Fibroblast of skin of left biceps (primary cell): Measurements from ENCODE around the gene DIS3L2.
"Not testable (repeated sequence)": the region's sequence is repeated elsewhere in the genome, so short reads cannot be mapped to it uniquely, and the experiment has no call there.

Experiments used
- DNase-seq, 2 experiments: peaks; one replicate each; pipeline ENCODE4 v3.0.0-alpha.2; 2013; ENCODE audit warnings: low read depth in 2 of 2

DIS3L2 gene

GRCh38 chr2:232348936-232349335, 387.4 kb downstream of the DIS3L2 start:
- no peak for DNase-seq

- DNase-seq: no peak
Measured at GRCh38 chr2:232349546-232349945, 388.0 kb downstream of the DIS3L2 start.

DNA sequence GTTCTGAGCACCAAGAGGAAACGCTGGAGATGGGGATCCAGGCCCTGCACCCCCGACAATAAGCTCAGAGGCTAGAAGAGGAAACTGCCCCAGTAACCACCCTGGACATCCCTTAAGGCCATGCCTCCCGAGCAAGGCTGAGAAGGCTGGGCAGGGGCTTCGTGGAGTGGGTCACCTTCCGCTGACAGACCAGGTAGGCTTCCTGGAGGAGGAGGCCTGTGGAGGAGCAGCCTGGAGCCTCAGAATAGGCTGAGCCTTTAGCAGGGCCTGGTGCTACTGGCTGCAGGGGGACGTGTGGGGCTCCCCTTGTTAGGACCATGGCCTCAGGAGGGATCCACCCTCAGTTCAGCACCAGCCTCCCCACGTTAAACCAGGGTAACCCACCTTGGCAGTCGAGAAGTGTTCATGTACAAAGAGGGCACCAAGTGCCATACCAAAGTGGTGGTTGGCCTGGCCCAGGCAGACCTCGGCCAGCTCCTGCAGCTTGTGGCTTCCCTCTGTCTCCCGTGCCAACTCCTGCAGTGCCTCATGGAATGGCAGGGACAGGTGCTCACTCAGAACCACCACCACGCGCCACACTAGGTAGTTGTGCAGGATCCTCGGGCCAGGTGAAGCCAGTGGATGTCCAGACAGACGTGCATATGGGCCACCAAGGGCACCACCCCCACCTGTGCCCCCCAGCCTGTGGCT, 388.6 kb downstream of the DIS3L2 start:
- no peak for DNase-seq

DNA sequence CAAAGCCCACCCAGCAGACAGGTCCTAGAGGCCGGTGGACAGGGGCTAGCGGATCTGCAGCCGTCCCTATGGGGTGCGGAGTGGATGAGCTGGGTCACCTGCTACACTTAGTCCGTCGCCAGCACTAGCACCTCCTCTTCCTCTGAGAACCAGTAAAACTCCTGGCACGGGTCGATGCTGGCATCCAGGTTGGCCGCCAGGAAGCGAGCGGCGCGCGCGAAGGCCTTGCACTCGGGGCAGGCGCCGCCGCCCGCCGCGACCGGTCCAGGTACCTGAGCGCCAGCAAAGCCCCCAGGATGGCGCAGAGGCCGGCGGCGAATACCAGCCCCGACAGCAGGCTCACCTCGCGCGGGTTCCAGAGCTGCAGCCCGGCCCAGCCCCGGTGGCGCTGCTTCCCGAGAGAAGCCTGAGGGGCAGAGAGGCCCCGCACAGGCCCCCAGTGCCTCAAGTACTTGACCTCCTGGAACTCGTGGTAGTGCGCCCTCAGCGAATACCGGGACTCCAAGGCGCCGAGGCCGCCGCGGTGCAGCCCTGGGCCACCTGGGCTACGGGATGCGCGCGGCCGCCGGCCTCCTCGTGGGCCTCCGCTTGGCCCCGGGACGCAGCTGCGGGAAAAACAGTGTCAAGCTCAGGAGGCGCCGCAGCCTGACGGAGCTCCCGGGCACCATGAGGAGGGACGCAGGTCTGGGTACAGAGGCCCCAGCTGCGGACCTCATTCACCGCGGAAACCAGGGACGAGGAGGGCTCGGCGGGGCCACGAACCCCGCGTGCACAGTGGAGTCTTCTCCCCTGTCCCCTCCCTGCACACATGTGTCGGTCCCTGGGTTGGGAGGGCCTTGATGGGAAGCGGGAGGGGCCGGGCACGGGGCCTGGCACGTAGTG, 389.5 kb downstream of the DIS3L2 start:
- DNase-seq: no peak

DNA sequence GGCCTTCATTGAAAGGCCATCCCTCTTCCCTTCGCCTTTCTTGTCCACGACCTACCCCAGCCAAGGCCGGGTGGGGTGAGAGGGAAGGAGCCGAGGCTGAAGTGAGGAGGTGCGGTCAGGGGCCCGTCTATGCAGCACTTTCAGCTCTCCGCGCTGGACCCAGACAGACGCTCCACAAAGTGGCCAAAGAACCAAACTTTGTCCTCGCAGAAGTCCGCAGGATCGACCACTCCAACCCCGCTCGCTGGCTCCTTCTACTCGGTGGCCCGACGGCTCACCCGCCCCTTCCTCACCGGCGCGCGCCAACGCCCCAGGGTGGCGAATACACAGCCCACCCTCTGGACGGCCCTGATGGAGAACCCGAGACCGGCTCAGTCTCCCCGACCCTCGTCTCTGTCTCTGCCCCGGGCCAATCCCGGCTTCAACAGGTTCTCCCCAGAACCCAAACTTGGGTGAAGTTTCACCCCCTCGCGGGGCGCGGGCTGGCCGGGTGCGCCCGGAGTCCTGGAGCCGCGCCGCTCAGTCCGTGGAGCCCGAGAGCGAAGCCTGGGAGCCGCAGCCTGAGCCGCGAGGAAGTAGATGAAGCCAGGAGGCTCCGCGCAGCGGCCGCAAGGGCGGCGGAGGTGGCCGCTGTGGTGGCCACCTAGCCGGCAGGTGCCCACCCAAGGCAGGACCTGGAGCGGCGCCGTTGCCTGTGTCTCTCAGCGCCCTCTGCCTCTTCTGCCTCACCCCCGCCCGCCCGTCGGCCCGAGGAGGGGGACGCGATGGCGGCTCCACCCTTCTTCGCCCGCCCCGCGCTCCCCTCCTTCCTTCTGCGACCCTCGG, 390.4 kb downstream of the DIS3L2 start:
- DNase-seq: no peak

- no peak for DNase-seq
Measured at GRCh38 chr2:232352511-232353091, 391.1 kb downstream of the DIS3L2 start.

- DNase-seq: no peak
Measured at GRCh38 chr2:232353096-232353495, 391.6 kb downstream of the DIS3L2 start.

- DNase-seq: no peak
Measured at GRCh38 chr2:232353660-232354059, 392.1 kb downstream of the DIS3L2 start.

DNA sequence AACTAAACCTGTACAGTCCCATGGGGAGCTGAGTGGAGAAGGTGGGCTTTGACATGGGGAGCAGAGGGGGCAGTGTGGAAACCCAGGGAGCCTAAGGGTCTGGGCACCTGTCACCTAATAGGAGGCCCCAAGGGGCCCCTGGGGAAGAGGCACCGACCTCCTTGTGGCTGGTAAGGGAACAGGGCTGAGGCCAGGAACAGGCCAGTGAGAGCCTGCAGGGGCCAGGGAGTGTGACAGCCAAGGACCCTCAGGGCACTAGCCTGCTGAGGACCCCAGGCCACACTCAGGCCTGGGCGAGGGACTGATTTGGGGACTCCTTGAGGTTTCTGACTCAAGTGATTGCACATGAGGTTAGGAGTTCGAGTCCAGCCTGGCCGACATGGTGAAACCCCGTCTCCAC, 392.6 kb downstream of the DIS3L2 start:
- no peak for DNase-seq

- DNase-seq: no peak
Measured at GRCh38 chr2:232361646-232362045, 400.1 kb downstream of the DIS3L2 start.

DNA sequence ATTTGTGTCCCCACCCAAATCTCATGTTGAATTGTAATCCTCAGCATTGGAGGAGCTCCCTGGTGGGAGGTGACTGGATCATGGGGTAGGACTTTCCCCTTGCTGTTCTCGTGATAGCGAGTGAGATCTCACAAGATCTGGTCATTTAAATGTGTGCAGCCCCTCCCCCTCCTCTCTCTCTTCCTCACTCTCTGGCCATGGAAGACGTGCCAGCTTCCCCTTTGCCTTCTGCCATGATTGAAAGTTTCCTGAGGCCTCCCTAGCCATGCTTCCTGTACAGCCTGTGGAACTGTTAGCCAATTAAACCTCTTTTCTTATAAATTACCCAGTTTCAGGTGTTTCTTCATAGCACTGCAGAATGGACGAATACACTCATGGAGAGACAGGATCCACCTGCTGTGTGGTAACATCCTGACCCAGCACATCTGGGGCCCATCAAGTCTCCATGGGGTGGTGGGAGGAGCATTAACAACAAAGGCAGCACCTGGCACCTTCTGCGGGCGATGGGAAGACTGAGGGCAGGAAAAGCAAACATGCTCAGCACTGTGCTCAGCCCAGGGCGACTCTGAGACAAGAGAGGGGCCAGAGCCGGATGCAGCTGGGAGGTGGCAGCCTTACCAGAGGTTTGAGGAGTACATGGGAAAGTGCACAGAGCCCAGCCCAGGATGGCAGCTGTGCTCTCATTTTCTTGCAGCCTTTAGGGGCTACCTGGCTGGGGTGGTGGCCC, 400.8 kb downstream of the DIS3L2 start:
- no peak for DNase-seq

- DNase-seq: not testable (repeated sequence)
Measured at GRCh38 chr2:232363064-232363783, 401.7 kb downstream of the DIS3L2 start.

GRCh38 chr2:232363784-232364615, 402.5 kb downstream of the DIS3L2 start:
- DNase-seq: no peak

- not testable (repeated sequence) for DNase-seq
Measured at GRCh38 chr2:232364806-232365594, 403.5 kb downstream of the DIS3L2 start.

DNA sequence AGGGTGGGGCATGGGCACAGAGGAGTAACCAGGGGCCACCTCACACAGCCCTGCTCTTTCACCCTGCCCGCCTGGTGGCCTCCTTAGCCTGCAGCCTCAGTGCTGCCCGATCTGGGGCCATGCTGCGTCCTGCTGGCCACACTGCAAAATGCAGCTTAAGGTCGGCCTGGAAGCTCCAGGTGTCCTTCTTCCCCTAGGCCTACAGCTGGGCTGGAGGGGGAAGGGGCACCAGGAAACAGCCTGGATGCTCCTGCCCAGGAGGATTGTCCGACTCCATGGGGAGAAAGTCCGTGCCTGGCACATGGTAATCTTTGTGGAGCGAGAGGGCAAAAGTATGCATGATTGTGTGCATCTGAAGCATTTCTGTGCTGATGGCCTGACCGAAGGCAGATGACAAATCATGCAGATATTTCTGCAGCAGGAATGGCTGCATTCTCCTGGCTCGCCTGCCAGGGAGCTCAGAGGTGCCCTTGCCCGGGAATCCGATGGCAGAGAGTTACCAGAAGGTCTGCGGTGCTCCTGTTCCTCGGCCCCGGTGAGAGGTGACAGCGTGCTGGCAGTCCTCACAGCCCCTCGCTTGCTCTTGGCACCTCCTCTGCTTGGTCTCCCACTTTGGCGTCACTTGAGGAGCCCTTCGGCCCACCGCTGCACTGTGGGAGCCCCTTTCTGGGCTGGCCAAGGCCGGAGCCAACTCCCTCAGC, 404.3 kb downstream of the DIS3L2 start:
- DNase-seq: no peak

DNA sequence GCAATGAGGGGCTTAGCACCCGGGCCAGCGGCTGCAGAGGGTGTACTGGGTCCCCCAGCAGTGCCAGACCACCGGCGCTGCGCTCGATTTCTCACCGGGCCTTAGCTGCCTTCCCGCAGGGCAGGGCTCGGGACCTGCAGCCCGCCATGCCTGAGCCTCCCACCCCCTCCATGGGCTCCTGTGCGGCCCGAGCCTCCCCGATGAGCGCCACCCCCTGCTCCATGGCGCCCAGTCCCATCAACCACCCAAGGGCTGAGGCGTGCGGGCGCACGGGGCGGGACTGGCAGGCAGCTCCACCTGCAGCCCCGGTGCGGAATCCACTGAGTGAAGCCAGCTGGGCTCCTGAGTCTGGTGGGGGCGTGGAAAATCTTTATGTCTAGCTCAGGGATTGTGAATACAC, 404.9 kb downstream of the DIS3L2 start:
- DNase-seq: not testable (repeated sequence)

GRCh38 chr2:232367016-232367415, 405.5 kb downstream of the DIS3L2 start:
- DNase-seq: no peak

DNA sequence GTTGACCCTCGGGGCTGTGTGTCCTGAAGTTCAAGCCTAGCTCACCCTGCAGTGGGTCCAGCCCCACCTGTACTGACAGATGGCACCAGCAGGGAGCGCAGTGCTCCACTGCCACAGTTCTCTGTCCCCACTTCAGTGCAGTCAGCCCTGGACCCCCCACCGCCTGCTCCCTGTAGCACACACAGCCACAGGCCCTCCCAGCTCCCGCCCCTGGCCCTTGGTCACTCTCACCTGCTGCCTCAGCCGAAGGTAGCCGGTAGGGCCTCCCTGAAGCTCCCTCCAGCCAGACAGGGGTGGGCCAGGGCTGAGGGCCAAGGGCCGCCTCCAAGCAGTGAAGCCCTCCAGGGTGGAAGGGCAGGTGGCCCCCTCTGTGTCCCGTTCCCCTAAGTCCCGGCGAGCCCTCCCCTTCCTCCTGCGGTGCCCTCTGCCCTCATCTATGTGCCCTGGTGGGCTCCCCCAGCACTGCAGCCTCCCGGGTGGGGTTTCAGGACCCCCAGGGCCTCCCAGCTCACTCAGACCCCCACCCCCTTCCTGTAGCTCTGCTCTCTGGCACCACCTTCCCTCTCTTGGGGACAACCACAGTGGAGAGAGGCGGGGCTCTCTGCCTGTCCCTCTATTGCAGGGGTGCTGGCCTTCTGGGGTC, 406.2 kb downstream of the DIS3L2 start:
- DNase-seq: no peak
